Neural progenitor cell (in vitro differentiated cells): ENCODE data around the gene APLP2.

Experiments used
- EZH2 ChIP-seq: fragments of 200-600 bp; sonication (generic); IDR thresholded peaks from 2 replicates; pipeline ENCODE4 v1.6.1; 2017; ENCODE audit warnings: antibody characterized with exemption, mild to moderate bottlenecking, moderate library complexity
- TF ChIP-seq, protein P1 (sequence below): fragments of 200-600 bp; sonication (generic); IDR thresholded peaks from 2 replicates; pipeline ENCODE4 v1.5.1; 2017; ENCODE audit warnings: antibody characterized with exemption, mild to moderate bottlenecking

DNA sequence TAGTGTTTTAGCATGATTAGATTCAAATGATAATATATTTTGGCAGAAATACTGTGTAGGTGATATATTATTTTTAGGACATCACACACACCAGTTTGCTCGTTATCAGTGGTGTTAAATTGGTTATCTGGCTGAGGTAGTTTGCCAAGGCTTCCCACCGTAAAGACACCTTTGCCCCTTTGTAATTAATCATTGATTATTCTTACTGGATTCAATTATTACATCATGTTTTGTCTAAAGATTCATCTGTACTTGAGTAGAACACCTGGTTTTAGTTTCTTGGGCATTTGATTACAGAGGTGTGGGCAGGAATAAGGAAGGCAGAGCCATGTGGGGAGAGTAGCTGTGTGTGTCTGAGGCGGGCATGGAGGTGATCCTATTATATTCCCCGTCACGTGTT is 50.4 kb downstream of the APLP2 start:
- no peak for TF ChIP-seq EZH2
- TF ChIP-seq, protein P1, sequence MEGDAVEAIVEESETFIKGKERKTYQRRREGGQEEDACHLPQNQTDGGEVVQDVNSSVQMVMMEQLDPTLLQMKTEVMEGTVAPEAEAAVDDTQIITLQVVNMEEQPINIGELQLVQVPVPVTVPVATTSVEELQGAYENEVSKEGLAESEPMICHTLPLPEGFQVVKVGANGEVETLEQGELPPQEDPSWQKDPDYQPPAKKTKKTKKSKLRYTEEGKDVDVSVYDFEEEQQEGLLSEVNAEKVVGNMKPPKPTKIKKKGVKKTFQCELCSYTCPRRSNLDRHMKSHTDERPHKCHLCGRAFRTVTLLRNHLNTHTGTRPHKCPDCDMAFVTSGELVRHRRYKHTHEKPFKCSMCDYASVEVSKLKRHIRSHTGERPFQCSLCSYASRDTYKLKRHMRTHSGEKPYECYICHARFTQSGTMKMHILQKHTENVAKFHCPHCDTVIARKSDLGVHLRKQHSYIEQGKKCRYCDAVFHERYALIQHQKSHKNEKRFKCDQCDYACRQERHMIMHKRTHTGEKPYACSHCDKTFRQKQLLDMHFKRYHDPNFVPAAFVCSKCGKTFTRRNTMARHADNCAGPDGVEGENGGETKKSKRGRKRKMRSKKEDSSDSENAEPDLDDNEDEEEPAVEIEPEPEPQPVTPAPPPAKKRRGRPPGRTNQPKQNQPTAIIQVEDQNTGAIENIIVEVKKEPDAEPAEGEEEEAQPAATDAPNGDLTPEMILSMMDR = no peak
